ENCODE data around the gene STK4.

Gene STK4

GRCh38 chr20:45082468-45082867, 116.2 kb downstream of the STK4 start:
- DNase-seq (ENCODE audit: low read depth in 2 of 3, low spot score in 1 of 3), result no peak

GRCh38 chr20:45083127-45083526, 116.8 kb downstream of the STK4 start:
- no peak for DNase-seq (ENCODE audit: low read depth in 2 of 3, low spot score in 1 of 3)

GRCh38 chr20:45085289-45085688, 119.0 kb downstream of the STK4 start:
- no peak for DNase-seq (ENCODE audit: low read depth in 2 of 3, low spot score in 1 of 3)

- DNase-seq (ENCODE audit: low read depth in 2 of 3, low spot score in 1 of 3), result no peak
Observed at GRCh38 chr20:45085867-45086266, 119.6 kb downstream of the STK4 start.

- no peak for DNase-seq (ENCODE audit: low read depth in 2 of 3, low spot score in 1 of 3)
Observed at GRCh38 chr20:45087097-45087790, 120.9 kb downstream of the STK4 start.

GRCh38 chr20:45087814-45088213, 121.5 kb downstream of the STK4 start:
- no peak for DNase-seq (ENCODE audit: low read depth in 2 of 3, low spot score in 1 of 3)

GRCh38 chr20:45088247-45088646, 121.9 kb downstream of the STK4 start:
- no peak for DNase-seq (ENCODE audit: low read depth in 2 of 3, low spot score in 1 of 3)

- DNase-seq (ENCODE audit: low read depth in 2 of 3, low spot score in 1 of 3), result no peak
Observed at GRCh38 chr20:45090481-45090880, 124.2 kb downstream of the STK4 start.

GRCh38 chr20:45091366-45091765, 125.1 kb downstream of the STK4 start:
- no peak for DNase-seq (ENCODE audit: low read depth in 2 of 3, low spot score in 1 of 3)

GRCh38 chr20:45092898-45093297, 126.6 kb downstream of the STK4 start:
- DNase-seq (ENCODE audit: low read depth in 2 of 3, low spot score in 1 of 3), result no peak

- no peak for DNase-seq (ENCODE audit: low read depth in 2 of 3, low spot score in 1 of 3)
Observed at GRCh38 chr20:45094201-45094600, 127.9 kb downstream of the STK4 start.

- DNase-seq (ENCODE audit: low read depth in 2 of 3, low spot score in 1 of 3), result no peak
Observed at GRCh38 chr20:45094864-45095574, 128.7 kb downstream of the STK4 start.

GRCh38 chr20:45095805-45096238, 129.5 kb downstream of the STK4 start:
- peak; percentile 33 to 70 (median 46) for DNase-seq (ENCODE audit: low read depth in 2 of 3, low spot score in 1 of 3)

- DNase-seq (ENCODE audit: low read depth in 2 of 3, low spot score in 1 of 3), result no peak
Observed at GRCh38 chr20:45096781-45097180, 130.5 kb downstream of the STK4 start.

- peak in 2 of 3 donors; percentile 35 to 38 for DNase-seq (ENCODE audit: low read depth in 2 of 3, low spot score in 1 of 3)
Observed at GRCh38 chr20:45097485-45098102, 131.3 kb downstream of the STK4 start.

GRCh38 chr20:45098103-45098773, 131.9 kb downstream of the STK4 start:
- DNase-seq (ENCODE audit: low read depth in 2 of 3, low spot score in 1 of 3), result peak in 1 of 3 donors; percentile 16

- DNase-seq (ENCODE audit: low read depth in 2 of 3, low spot score in 1 of 3), result no peak
Observed at GRCh38 chr20:45100563-45101245, 134.4 kb downstream of the STK4 start, which contains the start of gene KCNS1. KCNS1 (minus strand) TSS chr20:45101127; CDS start chr20:45099236, 1,891 bp downstream.

GRCh38 chr20:45101333-45101850, 135.1 kb downstream of the STK4 start:
- DNase-seq (ENCODE audit: low read depth in 2 of 3, low spot score in 1 of 3), result no peak

GRCh38 chr20:45103072-45103471, 136.8 kb downstream of the STK4 start:
- no peak for DNase-seq (ENCODE audit: low read depth in 2 of 3, low spot score in 1 of 3)

- DNase-seq (ENCODE audit: low read depth in 2 of 3, low spot score in 1 of 3), result no peak
Observed at GRCh38 chr20:45104786-45105185, 138.5 kb downstream of the STK4 start.

GRCh38 chr20:45105317-45105716, 139.0 kb downstream of the STK4 start:
- no peak for DNase-seq (ENCODE audit: low read depth in 2 of 3, low spot score in 1 of 3)

All from stimulated activated CD4-positive, alpha-beta T cell treated with anti-CD3 and anti-CD28 coated beads, Interleukin-12 subunit alpha, Interleukin-12 subunit beta, amount 100 ng/mL, for 48 hours (primary cell).